ENCODE measurements around the gene NOX4.
A peak's percentile ranks its signal among the peaks of the same experiment; 100 is the strongest.
"Not testable (repeated sequence)": the region's sequence is repeated elsewhere in the genome, so short reads cannot be mapped to it uniquely, and the experiment has no call there.

NOX4 gene

DNA sequence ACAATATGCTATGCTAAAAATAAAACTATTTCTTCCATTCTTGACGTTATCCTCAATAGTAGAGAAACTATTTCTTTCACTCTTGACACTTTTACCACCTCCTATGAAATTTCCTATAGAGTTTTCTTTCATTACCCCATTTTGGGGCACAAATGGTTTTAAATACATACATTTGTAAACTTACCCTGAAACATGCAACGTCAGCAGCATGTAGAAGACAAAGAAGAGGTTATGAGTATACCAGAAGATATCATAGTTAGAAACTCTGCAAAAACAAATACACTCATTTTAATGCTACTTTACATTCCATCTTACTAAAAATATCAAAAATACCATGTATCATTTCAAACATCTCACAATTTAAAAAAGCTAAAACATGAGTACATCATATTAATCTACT is 69.5 kb downstream of the NOX4 start:
- Histone ChIP-seq H3K27ac (ENCODE audit: low read length) (no peak overlapping the region), H2AFZ (ENCODE audit: low read length) (no peak overlapping the region), H3F3A (ENCODE audit: insufficient read depth, low read length) (no peaks in the 10 kb centered on the region), H3K4me1 (ENCODE audit: low read length) (peaks cover 12% of the 10 kb centered on the region), H3K4me3 (ENCODE audit: low read length) (no peak overlapping the region), H3K9me3 (replicated peaks; ENCODE audit: insufficient read depth, low read length) (no peaks in the 10 kb centered on the region), H3K79me2 (ENCODE audit: low read length) (no peaks in the 10 kb centered on the region), H4K20me1 (ENCODE audit: insufficient read depth, low read length) (no peaks in the 10 kb centered on the region), H3K27me3 (replicated peaks; ENCODE audit: insufficient read depth, low read length) (no peaks in the 10 kb centered on the region), H3K9ac (ENCODE audit: low read length) (no peak overlapping the region), H3K4me2 (ENCODE audit: low read depth, low read length) (peak overlapping the region; percentile 16; the same call in 1 of the 2 replicates), H3K36me3 (replicated peaks; ENCODE audit: insufficient read depth, low read length) (no peaks in the 10 kb centered on the region), H3K9me2 (replicated peaks; ENCODE audit: insufficient read depth, low read length) (no peaks in the 10 kb centered on the region)
- TF ChIP-seq EZH2phosphoT487 (IDR thresholded peaks at IDR 0.05; ENCODE audit: low read length) (no peak), EZH2 (optimal IDR thresholded peaks at IDR 0.05; ENCODE audit: low read depth, low read length) (no peak)
- TF ChIP-seq, protein P1, sequence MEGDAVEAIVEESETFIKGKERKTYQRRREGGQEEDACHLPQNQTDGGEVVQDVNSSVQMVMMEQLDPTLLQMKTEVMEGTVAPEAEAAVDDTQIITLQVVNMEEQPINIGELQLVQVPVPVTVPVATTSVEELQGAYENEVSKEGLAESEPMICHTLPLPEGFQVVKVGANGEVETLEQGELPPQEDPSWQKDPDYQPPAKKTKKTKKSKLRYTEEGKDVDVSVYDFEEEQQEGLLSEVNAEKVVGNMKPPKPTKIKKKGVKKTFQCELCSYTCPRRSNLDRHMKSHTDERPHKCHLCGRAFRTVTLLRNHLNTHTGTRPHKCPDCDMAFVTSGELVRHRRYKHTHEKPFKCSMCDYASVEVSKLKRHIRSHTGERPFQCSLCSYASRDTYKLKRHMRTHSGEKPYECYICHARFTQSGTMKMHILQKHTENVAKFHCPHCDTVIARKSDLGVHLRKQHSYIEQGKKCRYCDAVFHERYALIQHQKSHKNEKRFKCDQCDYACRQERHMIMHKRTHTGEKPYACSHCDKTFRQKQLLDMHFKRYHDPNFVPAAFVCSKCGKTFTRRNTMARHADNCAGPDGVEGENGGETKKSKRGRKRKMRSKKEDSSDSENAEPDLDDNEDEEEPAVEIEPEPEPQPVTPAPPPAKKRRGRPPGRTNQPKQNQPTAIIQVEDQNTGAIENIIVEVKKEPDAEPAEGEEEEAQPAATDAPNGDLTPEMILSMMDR (IDR thresholded peaks at IDR 0.05; ENCODE audit: low read length), result no peak
- DNase-seq, result peak; percentile 58

DNA sequence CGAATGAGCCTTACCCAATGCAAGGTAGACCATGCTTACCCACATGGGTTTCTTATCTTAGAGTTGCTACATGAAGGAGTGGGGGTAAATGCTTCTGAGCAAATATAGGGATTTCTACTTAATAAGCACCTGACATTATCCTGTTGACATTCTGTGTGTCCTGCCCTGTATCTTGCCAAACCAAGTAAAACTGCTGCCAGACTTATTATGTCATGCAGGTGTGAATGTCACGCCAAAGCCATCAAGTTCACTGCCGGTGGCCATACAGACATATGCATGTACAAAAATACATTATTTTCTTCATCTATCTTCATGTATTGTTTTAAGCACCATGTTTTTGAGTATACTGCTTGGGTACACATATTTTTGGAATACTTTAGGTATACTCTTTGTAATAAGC is 70.2 kb downstream of the NOX4 start:
- Histone ChIP-seq H3K4me1 (ENCODE audit: low read length) (peaks cover 12% of the 10 kb centered on the region), H2AFZ (ENCODE audit: low read length) (no peak overlapping the region), H3K79me2 (ENCODE audit: low read length) (no peaks in the 10 kb centered on the region), H3K9ac (ENCODE audit: low read length) (no peak overlapping the region), H3K4me3 (ENCODE audit: low read length) (no peak overlapping the region), H3K9me2 (replicated peaks; ENCODE audit: insufficient read depth, low read length) (no peaks in the 10 kb centered on the region), H3K27me3 (replicated peaks; ENCODE audit: insufficient read depth, low read length) (no peaks in the 10 kb centered on the region), H3K36me3 (replicated peaks; ENCODE audit: insufficient read depth, low read length) (no peaks in the 10 kb centered on the region), H3F3A (ENCODE audit: insufficient read depth, low read length) (no peaks in the 10 kb centered on the region), H4K20me1 (ENCODE audit: insufficient read depth, low read length) (no peaks in the 10 kb centered on the region), H3K27ac (ENCODE audit: low read length) (no peak overlapping the region), H3K9me3 (replicated peaks; ENCODE audit: insufficient read depth, low read length) (no peaks in the 10 kb centered on the region), H3K4me2 (ENCODE audit: low read depth, low read length) (no peak overlapping the region)
- no peak for DNase-seq
- TF ChIP-seq EZH2phosphoT487 (IDR thresholded peaks at IDR 0.05; ENCODE audit: low read length), result no peak
- TF ChIP-seq, protein P1 (IDR thresholded peaks at IDR 0.05; ENCODE audit: low read length), result no peak
- TF ChIP-seq EZH2 (optimal IDR thresholded peaks at IDR 0.05; ENCODE audit: low read depth, low read length), result no peak

GRCh38 chr11:89416961-89417360 is 74.2 kb downstream of the NOX4 start:
- Histone ChIP-seq H3K27me3 (replicated peaks; ENCODE audit: insufficient read depth, low read length) (no peaks in the 10 kb centered on the region), H3K4me2 (ENCODE audit: low read depth, low read length) (no peak overlapping the region), H3K9me3 (replicated peaks; ENCODE audit: insufficient read depth, low read length) (no peaks in the 10 kb centered on the region)

DNA sequence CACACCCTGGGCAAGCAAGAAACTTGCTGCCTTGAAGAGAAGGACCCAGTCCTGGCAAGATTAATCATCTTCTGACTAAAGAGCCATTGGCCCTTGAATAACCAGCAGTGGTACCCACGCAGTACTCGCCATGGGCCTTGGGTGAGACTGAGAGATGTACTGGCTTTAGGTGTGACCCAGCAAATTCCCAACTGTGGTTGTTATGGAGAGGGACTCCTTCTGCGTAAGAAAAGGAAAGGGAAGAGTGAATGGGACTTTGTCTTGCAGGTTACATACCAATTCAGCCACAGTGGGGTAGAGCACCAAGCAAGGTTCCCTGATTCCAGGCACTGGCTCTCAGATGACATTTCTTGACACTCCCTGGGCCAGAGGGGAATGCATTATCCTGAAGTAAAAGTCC is 80.1 kb downstream of the NOX4 start:
- H3K4me1 ChIP-seq (ENCODE audit: low read length); H3F3A ChIP-seq (ENCODE audit: insufficient read depth, low read length); DNase-seq; H3K9me2 ChIP-seq (replicated peaks; ENCODE audit: insufficient read depth, low read length); H2AFZ ChIP-seq (ENCODE audit: low read length); H3K4me2 ChIP-seq (ENCODE audit: low read depth, low read length); H3K27me3 ChIP-seq (replicated peaks; ENCODE audit: insufficient read depth, low read length); H3K9ac ChIP-seq (ENCODE audit: low read length); H3K79me2 ChIP-seq (ENCODE audit: low read length); H3K36me3 ChIP-seq (replicated peaks; ENCODE audit: insufficient read depth, low read length); H4K20me1 ChIP-seq (ENCODE audit: insufficient read depth, low read length); H3K9me3 ChIP-seq (replicated peaks; ENCODE audit: insufficient read depth, low read length); H3K4me3 ChIP-seq (ENCODE audit: low read length); H3K27ac ChIP-seq (ENCODE audit: low read length): not testable (repeated sequence)

More at GRCh38 chr11:89416961-89417360, 74.2 kb downstream of the NOX4 start:
- TF ChIP-seq, protein P1 (IDR thresholded peaks at IDR 0.05; ENCODE audit: low read length), result no peak
- TF ChIP-seq EZH2 (optimal IDR thresholded peaks at IDR 0.05; ENCODE audit: low read depth, low read length), result no peak
- TF ChIP-seq EZH2phosphoT487 (IDR thresholded peaks at IDR 0.05; ENCODE audit: low read length), result no peak
- no peaks in the 10 kb centered on the region for H3K79me2 ChIP-seq (ENCODE audit: low read length)
- H3K27ac ChIP-seq (ENCODE audit: low read length), result no peak overlapping the region
- H4K20me1 ChIP-seq (ENCODE audit: insufficient read depth, low read length), result no peaks in the 10 kb centered on the region
- H3K9ac ChIP-seq (ENCODE audit: low read length), result no peak overlapping the region
- DNase-seq, result no peak
- no peak overlapping the region for H2AFZ ChIP-seq (ENCODE audit: low read length)
- H3K4me3 ChIP-seq (ENCODE audit: low read length), result no peak overlapping the region
- H3F3A ChIP-seq (ENCODE audit: insufficient read depth, low read length), result no peaks in the 10 kb centered on the region
- peaks cover 9% of the 10 kb centered on the region for H3K4me1 ChIP-seq (ENCODE audit: low read length)
- no peaks in the 10 kb centered on the region for H3K9me2 ChIP-seq (replicated peaks; ENCODE audit: insufficient read depth, low read length)
- no peaks in the 10 kb centered on the region for H3K36me3 ChIP-seq (replicated peaks; ENCODE audit: insufficient read depth, low read length)

- not testable (repeated sequence) for H2AFZ ChIP-seq (ENCODE audit: low read length); H3K27ac ChIP-seq (ENCODE audit: low read length); H3K79me2 ChIP-seq (ENCODE audit: low read length); H3K9me2 ChIP-seq (replicated peaks; ENCODE audit: insufficient read depth, low read length); DNase-seq; H3K27me3 ChIP-seq (replicated peaks; ENCODE audit: insufficient read depth, low read length); H3K4me3 ChIP-seq (ENCODE audit: low read length); H3K9ac ChIP-seq (ENCODE audit: low read length); H3K4me1 ChIP-seq (ENCODE audit: low read length); H3F3A ChIP-seq (ENCODE audit: insufficient read depth, low read length); H3K9me3 ChIP-seq (replicated peaks; ENCODE audit: insufficient read depth, low read length); H4K20me1 ChIP-seq (ENCODE audit: insufficient read depth, low read length); H3K36me3 ChIP-seq (replicated peaks; ENCODE audit: insufficient read depth, low read length); H3K4me2 ChIP-seq (ENCODE audit: low read depth, low read length)
These were observed 80.5 kb downstream of the NOX4 start for GRCh38 chr11:89410666-89411065.

DNA sequence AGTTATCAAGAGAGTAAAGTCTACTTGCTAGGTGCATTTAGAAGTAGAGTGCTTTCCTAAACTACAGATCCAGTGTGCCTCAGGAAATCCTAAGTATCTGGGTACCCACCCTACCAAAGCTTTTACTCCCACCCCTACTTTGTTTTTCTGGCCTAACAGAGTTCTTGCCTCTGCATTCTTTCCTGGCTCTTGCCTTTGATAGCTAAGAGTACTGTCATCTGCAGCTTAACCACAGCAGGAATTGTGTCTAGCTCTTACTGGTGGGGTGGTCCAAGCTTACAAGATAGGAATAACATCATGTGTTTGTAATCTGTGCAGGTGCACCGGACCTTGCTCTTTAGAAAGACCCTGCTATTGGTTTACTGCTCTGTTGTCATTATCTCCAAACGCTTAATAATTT is 82.7 kb downstream of the NOX4 start:
- H3K9me3 ChIP-seq (replicated peaks; ENCODE audit: insufficient read depth, low read length); H3K4me2 ChIP-seq (ENCODE audit: low read depth, low read length); H2AFZ ChIP-seq (ENCODE audit: low read length); H3K4me3 ChIP-seq (ENCODE audit: low read length); H3F3A ChIP-seq (ENCODE audit: insufficient read depth, low read length); H3K36me3 ChIP-seq (replicated peaks; ENCODE audit: insufficient read depth, low read length); H3K9ac ChIP-seq (ENCODE audit: low read length); H4K20me1 ChIP-seq (ENCODE audit: insufficient read depth, low read length); H3K27me3 ChIP-seq (replicated peaks; ENCODE audit: insufficient read depth, low read length); H3K9me2 ChIP-seq (replicated peaks; ENCODE audit: insufficient read depth, low read length); DNase-seq; H3K79me2 ChIP-seq (ENCODE audit: low read length); H3K27ac ChIP-seq (ENCODE audit: low read length); H3K4me1 ChIP-seq (ENCODE audit: low read length): not testable (repeated sequence)

All from MM.1S (cell line).